A673 (cell line): Measurements from ENCODE around the gene ST6GALNAC5. TPM values are rescaled to one million over a fixed set of nuclear protein-coding genes. Genes with fewer than 3 reads are reported as not detected.

Experiments used
- BruUV-seq: library from RNA; stranded (reverse); fragments of 400-500 nt; replicated peaks from 2 replicates; lab custom pipeline; 2021; lab: Mats Ljungman, UMichigan
- CTCF ChIA-PET: fragments of 300-600 bp; sonication (Branson Sonifier 250); formaldehyde crosslinking; loops from one replicate; lab custom pipeline; 2022; ENCODE audit warnings: antibody characterized with exemption; lab: Charles Lee
- POLR2A ChIA-PET: fragments of 300-600 bp; sonication (Branson Sonifier 250); formaldehyde crosslinking; loops from one replicate; lab custom pipeline; 2022; ENCODE audit warnings: antibody characterized with exemption; ENCODE audit not compliant: low non-redundant PET; lab: Charles Lee
- DNase-seq: peaks from one replicate; pipeline ENCODE4 v3.0.0-alpha.2; 2015; ENCODE audit warnings: low spot score
- H3K27ac ChIP-seq: fragments of 200-600 bp; sonication (generic); 2 replicates; pipeline ENCODE4 v1.5.1; 2016; ENCODE audit warnings: mixed run types, low read depth, mild to moderate bottlenecking, mixed read lengths, antibody characterized with exemption, low read length; ENCODE audit not compliant: poor library complexity, severe bottlenecking
- H3K27me3 ChIP-seq: fragments of 200-600 bp; sonication (generic); replicated peaks from 2 replicates; pipeline ENCODE4 v1.6.1; 2017; ENCODE audit warnings: mixed run types, low read depth, mild to moderate bottlenecking, mixed read lengths, antibody characterized with exemption, low read length; ENCODE audit not compliant: insufficient read depth, poor library complexity
- H3K36me3 ChIP-seq: fragments of 200-600 bp; sonication (generic); 2 replicates; pipeline ENCODE4 v1.6.1; 2016; ENCODE audit warnings: mixed run types, mild to moderate bottlenecking, mixed read lengths, antibody characterized with exemption, low read length; ENCODE audit not compliant: insufficient read depth, poor library complexity, severe bottlenecking
- H3K4me1 ChIP-seq: fragments of 200-600 bp; sonication (generic); 2 replicates; pipeline ENCODE4 v1.6.1; 2017; ENCODE audit warnings: mixed run types, mild to moderate bottlenecking, mixed read lengths, antibody characterized with exemption, low read length; ENCODE audit not compliant: insufficient read depth, poor library complexity, severe bottlenecking
- H3K4me3 ChIP-seq: fragments of 200-600 bp; sonication (generic); 2 replicates; pipeline ENCODE4 v1.5.1; 2016; ENCODE audit warnings: low read depth, mixed run types, mild to moderate bottlenecking, mixed read lengths, low read length; ENCODE audit not compliant: poor library complexity, severe bottlenecking
- H3K9me3 ChIP-seq: fragments of 200-600 bp; sonication (generic); 2 replicates; pipeline ENCODE4 v1.6.1; 2016; ENCODE audit warnings: mixed run types, low read depth, mild to moderate bottlenecking, mixed read lengths, antibody characterized with exemption, low read length; ENCODE audit not compliant: poor library complexity, severe bottlenecking
- EZH2 ChIP-seq: fragments of 200-600 bp; sonication (generic); IDR thresholded peaks from 2 replicates; pipeline ENCODE4 v1.6.1; 2017; ENCODE audit warnings: borderline replicate concordance, low read depth, mild to moderate bottlenecking, mixed read lengths, antibody characterized with exemption, low read length; ENCODE audit not compliant: poor library complexity, severe bottlenecking
- intact Hi-C: fragments of 100-400 bp; cut with micrococcal nuclease; formaldehyde crosslinking; loops from one replicate; pipeline ENCODE4 v1.10.0; 2022; ENCODE audit not compliant: unreplicated experiment
- total RNA-seq: library from RNA; stranded (reverse); gene quantifications from 2 replicates; pipeline ENCODE4 v1.2.3, GENCODE V29; 2021
- TF ChIP-seq, protein P1 (sequence below): fragments of 300-800, 200-600 bp; sonication (generic); conservative IDR thresholded peaks from 2 replicates; pipeline ENCODE4 v1.5.1; 2017; ENCODE audit warnings: low read depth, mild to moderate bottlenecking, antibody characterized with exemption, low read length, moderate library complexity, mixed read lengths

The ST6GALNAC5 gene
- total RNA-seq, 1 experiment from 2014 or later = not detected

DNA sequence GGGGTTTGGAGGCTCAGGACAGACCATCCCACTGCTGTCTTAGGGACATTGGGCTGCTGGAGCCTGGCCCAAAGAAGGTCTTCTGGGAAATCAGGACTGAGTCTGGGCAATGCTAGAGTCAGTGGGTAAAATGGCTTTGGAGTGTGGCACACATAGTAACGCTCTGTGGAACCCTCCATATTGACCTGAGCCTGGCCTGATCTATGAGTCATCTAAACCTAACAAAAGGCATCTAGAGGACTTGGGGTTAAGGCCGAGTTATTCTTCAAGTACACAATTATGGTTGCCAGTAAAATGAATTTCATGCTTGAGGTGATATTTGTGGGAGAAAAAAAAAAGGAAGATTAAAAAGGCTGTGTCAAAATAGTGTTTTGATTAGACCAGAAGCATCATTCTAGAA, 77.7 kb downstream of the ST6GALNAC5 start:
- DNase-seq = no peak
- CTCF ChIA-PET = no interaction called here

DNA sequence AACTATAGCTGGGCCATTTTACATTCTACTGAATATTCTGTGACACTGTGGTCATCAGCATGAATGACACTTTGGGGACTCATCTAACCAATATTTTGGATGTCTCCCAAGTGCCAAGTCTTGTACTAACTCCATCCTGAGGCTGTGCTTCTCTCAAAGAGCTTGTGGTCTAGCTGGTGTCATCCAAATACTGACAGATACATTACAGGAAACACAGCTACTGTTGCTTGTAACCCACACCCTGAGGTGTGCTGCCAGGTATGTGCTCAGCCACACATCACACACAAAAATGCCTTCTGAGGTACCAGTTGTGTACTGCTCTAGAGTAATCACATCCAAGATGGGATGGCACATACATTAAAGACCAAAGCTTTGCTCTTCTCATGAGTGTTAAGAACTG, 81.6 kb downstream of the ST6GALNAC5 start:
- DNase-seq = no peak
- peaks cover 16% of the 10 kb centered on the region for H3K27me3 ChIP-seq
- no peaks in the 10 kb centered on the region for H3K36me3 ChIP-seq
- no peak overlapping the region for H3K27ac ChIP-seq
- TF ChIP-seq EZH2 = no peak
- TF ChIP-seq, protein P1, sequence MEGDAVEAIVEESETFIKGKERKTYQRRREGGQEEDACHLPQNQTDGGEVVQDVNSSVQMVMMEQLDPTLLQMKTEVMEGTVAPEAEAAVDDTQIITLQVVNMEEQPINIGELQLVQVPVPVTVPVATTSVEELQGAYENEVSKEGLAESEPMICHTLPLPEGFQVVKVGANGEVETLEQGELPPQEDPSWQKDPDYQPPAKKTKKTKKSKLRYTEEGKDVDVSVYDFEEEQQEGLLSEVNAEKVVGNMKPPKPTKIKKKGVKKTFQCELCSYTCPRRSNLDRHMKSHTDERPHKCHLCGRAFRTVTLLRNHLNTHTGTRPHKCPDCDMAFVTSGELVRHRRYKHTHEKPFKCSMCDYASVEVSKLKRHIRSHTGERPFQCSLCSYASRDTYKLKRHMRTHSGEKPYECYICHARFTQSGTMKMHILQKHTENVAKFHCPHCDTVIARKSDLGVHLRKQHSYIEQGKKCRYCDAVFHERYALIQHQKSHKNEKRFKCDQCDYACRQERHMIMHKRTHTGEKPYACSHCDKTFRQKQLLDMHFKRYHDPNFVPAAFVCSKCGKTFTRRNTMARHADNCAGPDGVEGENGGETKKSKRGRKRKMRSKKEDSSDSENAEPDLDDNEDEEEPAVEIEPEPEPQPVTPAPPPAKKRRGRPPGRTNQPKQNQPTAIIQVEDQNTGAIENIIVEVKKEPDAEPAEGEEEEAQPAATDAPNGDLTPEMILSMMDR = no peak
- no peaks in the 10 kb centered on the region for H3K4me1 ChIP-seq
- ChIA-PET CTCF (no interaction called here), POLR2A (no interaction called here)
- no TSS peak for BruUV-seq
- intact Hi-C loops = no loop called here
- no peak overlapping the region for H3K4me3 ChIP-seq
- H3K9me3 ChIP-seq = no peaks in the 10 kb centered on the region

More for the DNA sequence above, 77.7 kb downstream of the ST6GALNAC5 start:
- POLR2A ChIA-PET = no interaction called here
- H3K36me3 ChIP-seq = no peaks in the 10 kb centered on the region
- H3K27me3 ChIP-seq = peaks cover 16% of the 10 kb centered on the region
- H3K4me1 ChIP-seq = no peaks in the 10 kb centered on the region
- H3K9me3 ChIP-seq = no peaks in the 10 kb centered on the region
- no peak overlapping the region for H3K4me3 ChIP-seq
- no peak overlapping the region for H3K27ac ChIP-seq
- intact Hi-C loops = no loop called here
- BruUV-seq = no TSS peak
- TF ChIP-seq, protein P1 = no peak
- no peak for TF ChIP-seq EZH2

DNA sequence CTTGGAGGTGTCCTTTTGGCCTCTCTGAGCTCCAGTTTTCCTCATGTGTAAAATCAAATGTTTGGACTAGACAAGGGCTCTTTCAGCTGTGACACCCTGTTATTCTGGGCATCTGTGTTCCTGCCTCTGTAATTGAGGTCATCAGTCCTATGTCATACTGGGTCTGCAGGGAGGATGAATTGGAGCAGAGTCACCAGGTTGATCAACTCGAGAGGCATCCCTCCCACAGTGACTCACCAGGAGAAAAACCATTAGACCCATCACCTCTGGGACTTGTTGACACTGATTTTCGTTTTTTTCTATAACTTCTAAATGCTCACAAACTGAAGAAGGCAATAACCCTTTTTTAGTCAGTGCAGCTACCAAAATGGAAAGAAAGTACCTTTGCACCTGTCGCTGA, 82.2 kb downstream of the ST6GALNAC5 start:
- Histone ChIP-seq H3K9me3 (no peaks in the 10 kb centered on the region), H3K36me3 (no peaks in the 10 kb centered on the region), H3K27me3 (peaks cover 13% of the 10 kb centered on the region), H3K4me3 (no peak overlapping the region), H3K27ac (no peak overlapping the region), H3K4me1 (no peaks in the 10 kb centered on the region)
- no peak for TF ChIP-seq EZH2
- TF ChIP-seq, protein P1 = no peak
- DNase-seq = no peak
- intact Hi-C loops = no loop called here
- no TSS peak for BruUV-seq
- POLR2A ChIA-PET = no interaction called here
- CTCF ChIA-PET = no interaction called here
